ENCODE data around the gene MDFIC. TPM values are rescaled to one million over a fixed set of nuclear protein-coding genes. Genes with fewer than 3 reads are reported as not detected.

Gene MDFIC
- total and polyA plus RNA-seq, 2 donors from 2014 or later: 9.8 to 32.9 TPM

- intact Hi-C loops (cut with DNase I): no loop called here
- Histone ChIP-seq H3K4me3 (ENCODE audit: low read length in 3 of 3) (peak overlapping the region in 2 of 3 donors; percentile 28 to 46), H3K9me3 (ENCODE audit: control insufficient read depth in 2 of 3, insufficient read depth in 1 of 3, low read length in 3 of 3) (no peaks in the 10 kb centered on the region), H3K4me1 (ENCODE audit: control insufficient read depth in 2 of 3, insufficient read depth in 2 of 3, low read depth in 1 of 3, low read length in 3 of 3) (no peaks in the 10 kb centered on the region), H3K27ac (ENCODE audit: low read depth in 2 of 2, low read length in 2 of 2) (no peak overlapping the region), H3K36me3 (ENCODE audit: control insufficient read depth in 2 of 3, insufficient read depth in 3 of 3, low read length in 3 of 3) (no peaks in the 10 kb centered on the region), H3K27me3 (ENCODE audit: control insufficient read depth, insufficient read depth, low read length) (no peaks in the 10 kb centered on the region), H3K9ac (ENCODE audit: low read length in 3 of 3) (no peak overlapping the region)
- DNase-seq (peak; percentile 47 to 80 (median 72)), FAIRE-seq (no peak)
- no peak for TF ChIP-seq CTCF (IDR thresholded peaks at IDR 0.05; ENCODE audit: borderline replicate concordance, extremely low read depth, insufficient read depth)
These were observed 23.1 kb downstream of the MDFIC start for GRCh38 chr7:114944745-114945625.

- Histone ChIP-seq H3K27me3 (ENCODE audit: control insufficient read depth, insufficient read depth, low read length) (no peaks in the 10 kb centered on the region), H3K4me1 (ENCODE audit: control insufficient read depth in 2 of 3, insufficient read depth in 2 of 3, low read depth in 1 of 3, low read length in 3 of 3) (no peaks in the 10 kb centered on the region), H3K9me3 (ENCODE audit: control insufficient read depth in 2 of 3, insufficient read depth in 1 of 3, low read length in 3 of 3) (no peaks in the 10 kb centered on the region), H3K27ac (ENCODE audit: low read depth in 2 of 2, low read length in 2 of 2) (no peak overlapping the region), H3K9ac (ENCODE audit: low read length in 3 of 3) (no peak overlapping the region), H3K4me3 (ENCODE audit: low read length in 3 of 3) (no peak overlapping the region), H3K36me3 (ENCODE audit: control insufficient read depth in 2 of 3, insufficient read depth in 3 of 3, low read length in 3 of 3) (no peaks in the 10 kb centered on the region)
- FAIRE-seq (no peak), DNase-seq (no peak)
- intact Hi-C loops (cut with DNase I): no loop called here
- TF ChIP-seq CTCF (IDR thresholded peaks at IDR 0.05; ENCODE audit: borderline replicate concordance, extremely low read depth, insufficient read depth): no peak
These were observed 27.3 kb downstream of the MDFIC start for GRCh38 chr7:114949231-114949630.

GRCh38 chr7:114952296-114952695, 30.4 kb downstream of the MDFIC start:
- DNase-seq (no peak), FAIRE-seq (no peak)
- Histone ChIP-seq H3K27me3 (ENCODE audit: control insufficient read depth, insufficient read depth, low read length) (no peaks in the 10 kb centered on the region), H3K4me3 (ENCODE audit: low read length in 3 of 3) (no peak overlapping the region), H3K4me1 (ENCODE audit: control insufficient read depth in 2 of 3, insufficient read depth in 2 of 3, low read depth in 1 of 3, low read length in 3 of 3) (no peaks in the 10 kb centered on the region), H3K27ac (ENCODE audit: low read depth in 2 of 2, low read length in 2 of 2) (no peak overlapping the region), H3K36me3 (ENCODE audit: control insufficient read depth in 2 of 3, insufficient read depth in 3 of 3, low read length in 3 of 3) (no peaks in the 10 kb centered on the region), H3K9ac (ENCODE audit: low read length in 3 of 3) (no peak overlapping the region), H3K9me3 (ENCODE audit: control insufficient read depth in 2 of 3, insufficient read depth in 1 of 3, low read length in 3 of 3) (no peaks in the 10 kb centered on the region)
- no peak for TF ChIP-seq CTCF (IDR thresholded peaks at IDR 0.05; ENCODE audit: borderline replicate concordance, extremely low read depth, insufficient read depth)
- intact Hi-C loops (cut with DNase I): no loop called here
